Astrocyte of the spinal cord (primary cell): Measurements from ENCODE around the gene GJC2.

Experiments used
- DNase-seq: peaks from one replicate; pipeline ENCODE4 v3.0.0; 2011; ENCODE audit warnings: low read depth, low spot score
- H3K4me3 ChIP-seq: 2 replicates; pipeline ENCODE4 v1.5.1; 2011; ENCODE audit warnings: low read depth, mild to moderate bottlenecking, low read length, moderate library complexity
- in situ Hi-C: cut with HindIII; loops from 2 replicates; pipeline ENCODE4 v1.10.0; 2017; ENCODE audit warnings: low sequenced_read_pairs
- TF ChIP-seq, protein P1 (sequence below): IDR thresholded peaks from 2 replicates; pipeline ENCODE4 v1.5.1; 2012; ENCODE audit warnings: low read depth, mild to moderate bottlenecking, low read length, inconsistent platforms

Gene GJC2

DNA sequence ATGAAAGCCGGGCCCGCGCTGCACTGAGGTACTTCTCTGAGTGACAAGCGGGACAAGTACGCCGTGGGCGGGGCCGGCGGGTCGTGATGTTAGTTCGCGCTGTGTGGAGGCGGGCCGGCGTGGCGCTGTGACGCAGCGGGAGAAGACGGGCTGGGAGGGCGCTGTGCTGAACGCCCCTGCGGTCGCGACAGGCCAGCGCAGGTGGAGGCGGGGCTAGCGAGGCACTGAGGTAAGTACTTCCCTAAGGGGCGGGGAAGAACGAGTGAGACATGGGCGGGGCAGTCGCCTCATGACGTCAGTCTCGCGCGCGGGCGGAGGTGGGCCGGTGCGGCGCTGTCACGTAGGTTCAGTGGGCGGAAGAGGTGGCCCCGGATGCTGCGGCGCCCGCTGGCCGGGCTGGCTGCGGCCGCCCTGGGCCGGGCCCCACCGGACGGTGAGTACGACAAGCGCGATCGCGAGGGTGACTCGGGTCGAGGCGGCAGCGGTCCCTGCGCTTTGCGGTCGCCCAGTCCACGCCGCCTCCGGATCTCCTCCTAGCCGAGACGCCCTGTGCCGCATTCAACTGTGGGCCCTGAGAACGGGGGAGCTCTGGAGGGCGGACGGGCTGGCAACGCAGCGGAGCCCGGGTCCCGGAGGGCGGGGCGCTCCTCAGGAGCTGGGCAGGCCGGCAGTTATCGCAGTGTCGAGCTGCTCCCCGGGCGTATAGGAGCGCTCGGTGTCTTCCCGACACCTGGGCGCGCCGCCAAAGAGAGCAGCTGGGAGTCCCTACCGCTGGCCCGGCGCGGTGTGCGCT lies 9.6 kb upstream of the GJC2 start, which contains the start of gene GUK1:
GUK1 (plus strand) TSS at position 349 of the 793 bp plus-strand sequence; CDS start at position 373, 24 bp downstream.
- in situ Hi-C loops: no loop called here
- H3K4me3 ChIP-seq: peak within 1 kb of the TSS; percentile 84
- TF ChIP-seq, protein P1, sequence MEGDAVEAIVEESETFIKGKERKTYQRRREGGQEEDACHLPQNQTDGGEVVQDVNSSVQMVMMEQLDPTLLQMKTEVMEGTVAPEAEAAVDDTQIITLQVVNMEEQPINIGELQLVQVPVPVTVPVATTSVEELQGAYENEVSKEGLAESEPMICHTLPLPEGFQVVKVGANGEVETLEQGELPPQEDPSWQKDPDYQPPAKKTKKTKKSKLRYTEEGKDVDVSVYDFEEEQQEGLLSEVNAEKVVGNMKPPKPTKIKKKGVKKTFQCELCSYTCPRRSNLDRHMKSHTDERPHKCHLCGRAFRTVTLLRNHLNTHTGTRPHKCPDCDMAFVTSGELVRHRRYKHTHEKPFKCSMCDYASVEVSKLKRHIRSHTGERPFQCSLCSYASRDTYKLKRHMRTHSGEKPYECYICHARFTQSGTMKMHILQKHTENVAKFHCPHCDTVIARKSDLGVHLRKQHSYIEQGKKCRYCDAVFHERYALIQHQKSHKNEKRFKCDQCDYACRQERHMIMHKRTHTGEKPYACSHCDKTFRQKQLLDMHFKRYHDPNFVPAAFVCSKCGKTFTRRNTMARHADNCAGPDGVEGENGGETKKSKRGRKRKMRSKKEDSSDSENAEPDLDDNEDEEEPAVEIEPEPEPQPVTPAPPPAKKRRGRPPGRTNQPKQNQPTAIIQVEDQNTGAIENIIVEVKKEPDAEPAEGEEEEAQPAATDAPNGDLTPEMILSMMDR: no peak
- DNase-seq: peak; percentile 100

DNA sequence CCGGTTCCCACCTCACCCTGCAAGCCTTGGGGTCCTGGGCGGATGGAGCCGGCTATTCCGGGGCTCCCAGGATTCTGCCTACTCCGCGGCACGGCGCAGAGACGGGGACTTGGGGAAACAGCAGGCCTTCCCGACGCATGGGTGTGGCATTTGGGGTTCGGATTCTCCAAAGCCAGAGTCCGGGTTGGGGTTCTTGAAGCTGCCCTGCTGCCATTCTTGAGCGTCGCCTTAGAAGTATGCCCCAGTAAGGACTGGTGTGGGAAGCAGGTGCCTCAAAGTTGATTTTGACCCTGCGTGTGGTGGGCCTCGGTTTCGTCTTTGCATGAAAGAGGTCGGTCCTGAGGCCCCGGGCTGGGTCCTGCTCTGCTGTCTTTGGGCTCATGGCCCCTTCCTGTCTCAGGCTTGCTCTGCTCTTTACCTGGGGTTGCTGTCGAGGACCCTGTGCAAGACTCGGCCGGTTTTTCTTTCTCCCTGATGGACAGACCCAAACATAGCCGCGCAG lies 9.0 kb upstream of the GJC2 start:
- DNase-seq: peak; percentile 8
- TF ChIP-seq, protein P1: no peak
- in situ Hi-C loops: no loop called here

DNA sequence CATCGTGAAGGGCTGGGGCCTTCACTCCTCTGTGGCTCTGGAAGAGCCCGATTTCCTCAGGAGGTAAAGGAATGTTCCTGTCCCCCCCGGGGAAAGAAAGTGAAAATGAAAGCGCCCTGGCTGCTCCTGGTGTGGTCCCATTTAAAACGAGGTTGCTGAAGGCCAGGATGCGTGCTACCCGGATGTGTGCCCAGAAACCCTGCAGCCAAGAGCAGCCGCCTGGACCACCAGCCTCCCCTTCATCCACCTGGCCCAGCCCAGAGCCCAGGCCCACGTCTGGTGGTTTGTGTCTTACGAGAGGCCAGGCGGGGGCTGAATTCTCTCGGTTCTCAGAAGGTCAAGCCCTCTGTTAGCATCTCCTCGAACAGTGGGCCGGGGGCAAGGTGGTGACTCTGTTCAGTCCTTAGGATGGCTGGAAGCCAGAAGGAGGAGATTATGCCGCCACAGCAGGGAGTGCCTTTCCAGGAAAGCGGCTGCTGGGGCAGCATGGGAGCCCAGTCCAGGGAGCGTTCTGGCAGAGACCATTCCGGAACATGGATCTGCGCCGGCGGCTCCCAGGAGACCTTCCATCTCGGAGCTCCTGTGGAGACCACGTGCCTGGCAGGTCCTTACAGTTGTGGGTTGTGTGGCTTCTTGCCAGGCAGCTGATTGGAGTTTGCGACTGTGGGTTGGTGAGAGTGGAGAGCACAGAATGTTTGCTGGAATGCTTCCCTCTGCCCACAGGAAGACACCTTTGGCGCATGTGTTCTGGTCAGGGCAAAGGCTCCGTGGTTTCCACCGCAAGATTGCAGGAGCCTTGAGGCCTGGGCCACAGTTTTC lies 8.3 kb upstream of the GJC2 start:
- in situ Hi-C loops: no loop called here
- TF ChIP-seq, protein P1: no peak
- peak; percentile 24 for DNase-seq
- H3K4me3 ChIP-seq: peak overlapping the region; percentile 84

More for the DNA sequence above, 9.0 kb upstream of the GJC2 start:
- H3K4me3 ChIP-seq: peak overlapping the region; percentile 84

DNA sequence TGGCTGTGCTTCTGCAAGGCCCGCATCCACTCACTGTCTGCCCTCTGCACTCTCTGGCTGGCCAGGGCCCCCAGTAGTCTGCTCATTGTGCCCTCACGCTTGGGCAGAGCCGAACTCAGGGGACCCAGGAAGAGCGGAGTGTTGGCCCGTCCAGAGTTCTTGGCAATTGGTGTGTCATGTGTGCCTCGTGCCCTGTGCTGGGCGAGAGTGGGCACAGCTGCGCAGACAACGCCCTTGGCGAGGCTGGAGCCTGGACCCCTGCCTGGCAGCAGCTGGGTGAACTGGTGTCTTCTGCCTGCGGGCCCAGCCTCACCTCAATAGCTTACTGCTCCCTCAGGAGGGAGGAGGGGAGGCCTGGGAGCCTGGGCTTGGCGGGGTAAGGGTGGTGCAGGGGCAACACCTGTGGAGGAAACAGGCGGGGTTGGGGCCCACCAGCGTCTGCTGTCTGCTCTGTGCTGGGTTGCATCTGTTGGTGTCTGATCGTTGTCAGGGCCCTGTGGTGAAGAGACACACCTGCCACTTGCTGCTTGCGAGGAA lies 7.5 kb upstream of the GJC2 start:
- DNase-seq: no peak
- TF ChIP-seq, protein P1: no peak
- in situ Hi-C loops: no loop called here
- H3K4me3 ChIP-seq: no peak overlapping the region

DNA sequence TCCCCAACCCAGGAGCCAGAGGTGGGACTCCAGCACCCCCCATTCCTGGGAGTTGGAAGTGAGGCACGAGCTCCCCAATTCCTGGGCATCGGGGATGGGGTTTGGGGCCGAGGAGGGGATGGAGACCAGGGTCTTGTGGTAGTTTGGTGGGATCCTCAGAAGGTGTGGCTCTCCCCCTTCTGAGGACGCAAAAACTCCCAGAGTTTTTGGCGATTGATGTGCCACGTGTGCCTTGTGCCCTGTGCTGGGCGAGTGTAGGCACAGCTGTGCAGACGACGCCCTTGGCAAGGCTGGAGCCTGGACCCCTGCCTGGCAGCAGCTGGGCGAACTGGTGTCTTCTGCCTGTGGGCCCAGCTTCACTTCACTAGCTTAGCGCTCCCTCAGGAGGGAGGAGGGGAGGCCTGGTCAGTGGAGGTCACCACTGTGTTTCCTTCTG lies 7.0 kb upstream of the GJC2 start:
- in situ Hi-C loops: no loop called here
- TF ChIP-seq, protein P1: no peak
- no peak overlapping the region for H3K4me3 ChIP-seq
- DNase-seq: no peak

DNA sequence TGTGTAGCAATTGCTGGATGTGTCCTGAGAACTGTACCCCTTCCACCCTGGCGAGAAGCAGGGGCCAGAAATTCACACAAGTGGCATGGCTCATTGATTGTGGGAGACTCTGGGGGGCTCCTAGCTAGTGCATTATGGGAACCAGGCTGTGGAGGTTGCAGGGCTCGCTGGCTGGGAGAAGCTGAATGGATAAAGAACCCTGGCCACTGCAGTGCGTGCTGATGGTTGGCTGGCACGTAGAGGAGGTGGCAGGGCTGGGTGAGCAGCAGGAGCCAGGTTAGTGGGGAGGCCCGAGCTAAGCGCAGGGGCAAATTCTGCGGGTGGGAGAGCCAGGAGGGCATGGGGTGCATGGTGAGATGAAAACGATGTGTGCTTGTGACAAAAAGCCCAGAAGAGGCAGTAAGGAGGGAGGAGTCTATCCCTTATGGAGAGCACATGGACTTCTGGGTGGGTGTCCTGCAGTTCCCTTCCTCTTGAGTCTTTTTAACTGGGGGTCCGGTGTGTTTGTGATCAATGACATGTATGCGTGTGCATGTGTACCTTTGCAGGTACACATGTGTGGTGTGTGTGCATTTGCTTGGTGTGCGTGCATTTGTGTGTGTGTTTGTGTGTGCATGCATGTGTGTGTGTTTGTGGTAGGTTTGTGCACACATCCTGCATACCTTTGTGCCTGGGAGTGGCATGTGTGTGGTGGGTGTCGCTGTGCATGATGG lies 6.1 kb upstream of the GJC2 start:
- TF ChIP-seq, protein P1: no peak
- in situ Hi-C loops: no loop called here

More for the DNA sequence above, 6.1 kb upstream of the GJC2 start:
- H3K4me3 ChIP-seq: no peak overlapping the region
- no peak for DNase-seq
